ENCODE measurements around the gene MRPL44.

The MRPL44 gene

GRCh38 chr2:223991611-223992010 is 34.3 kb downstream of the MRPL44 start:
- no peak for TF ChIP-seq CTCF (IDR thresholded peaks at IDR 0.05; ENCODE audit: low read depth, low read length)
- H3K4me3 ChIP-seq (replicated peaks in 1 of 2; ENCODE audit: low read depth in 2 of 2, low read length in 2 of 2), result no peak overlapping the region
- DNase-seq (ENCODE audit: low read depth in 2 of 2), result no peak

GRCh38 chr2:223993634-223994232 is 36.5 kb downstream of the MRPL44 start:
- peak; percentile 79 for TF ChIP-seq CTCF (IDR thresholded peaks at IDR 0.05; ENCODE audit: low read depth, low read length)
- DNase-seq (ENCODE audit: low read depth in 2 of 2), result peak; percentile 90 to 92
- no peak overlapping the region for H3K4me3 ChIP-seq (replicated peaks in 1 of 2; ENCODE audit: low read depth in 2 of 2, low read length in 2 of 2)

- no peak overlapping the region for H3K4me3 ChIP-seq (replicated peaks in 1 of 2; ENCODE audit: low read depth in 2 of 2, low read length in 2 of 2)
- DNase-seq (ENCODE audit: low read depth in 2 of 2), result no peak
- TF ChIP-seq CTCF (IDR thresholded peaks at IDR 0.05; ENCODE audit: low read depth, low read length), result no peak
These were observed 37.4 kb downstream of the MRPL44 start for GRCh38 chr2:223994562-223995162.

- peak; percentile 49 to 80 for DNase-seq (ENCODE audit: low read depth in 2 of 2)
- H3K4me3 ChIP-seq (replicated peaks in 1 of 2; ENCODE audit: low read depth in 2 of 2, low read length in 2 of 2), result no peak overlapping the region
- no peak for TF ChIP-seq CTCF (IDR thresholded peaks at IDR 0.05; ENCODE audit: low read depth, low read length)
These were observed 38.3 kb downstream of the MRPL44 start for GRCh38 chr2:223995569-223995968.

- no peak for DNase-seq (ENCODE audit: low read depth in 2 of 2)
- no peak for TF ChIP-seq CTCF (IDR thresholded peaks at IDR 0.05; ENCODE audit: low read depth, low read length)
- no peak overlapping the region for H3K4me3 ChIP-seq (replicated peaks in 1 of 2; ENCODE audit: low read depth in 2 of 2, low read length in 2 of 2)
These were observed 39.1 kb downstream of the MRPL44 start for GRCh38 chr2:223996391-223996790.

GRCh38 chr2:223997938-223998337 is 40.7 kb downstream of the MRPL44 start:
- no peak overlapping the region for H3K4me3 ChIP-seq (replicated peaks in 1 of 2; ENCODE audit: low read depth in 2 of 2, low read length in 2 of 2)
- no peak for TF ChIP-seq CTCF (IDR thresholded peaks at IDR 0.05; ENCODE audit: low read depth, low read length)
- no peak for DNase-seq (ENCODE audit: low read depth in 2 of 2)

- no peak for DNase-seq (ENCODE audit: low read depth in 2 of 2)
- TF ChIP-seq CTCF (IDR thresholded peaks at IDR 0.05; ENCODE audit: low read depth, low read length), result no peak
- no peak overlapping the region for H3K4me3 ChIP-seq (replicated peaks in 1 of 2; ENCODE audit: low read depth in 2 of 2, low read length in 2 of 2)
These were observed 41.7 kb downstream of the MRPL44 start for GRCh38 chr2:223998948-223999347.

Measured in cardiac fibroblast (primary cell).